ENCODE data around the gene STK16. TPM values are rescaled to one million over a fixed set of nuclear protein-coding genes. Genes with fewer than 3 reads are reported as not detected.
"Not testable (repeated sequence)": the region's sequence is repeated elsewhere in the genome, so short reads cannot be mapped to it uniquely, and the experiment has no call there.

Gene STK16
- total RNA-seq, 2 experiments from 2014 or later = 11.2 to 14.1 TPM

DNA sequence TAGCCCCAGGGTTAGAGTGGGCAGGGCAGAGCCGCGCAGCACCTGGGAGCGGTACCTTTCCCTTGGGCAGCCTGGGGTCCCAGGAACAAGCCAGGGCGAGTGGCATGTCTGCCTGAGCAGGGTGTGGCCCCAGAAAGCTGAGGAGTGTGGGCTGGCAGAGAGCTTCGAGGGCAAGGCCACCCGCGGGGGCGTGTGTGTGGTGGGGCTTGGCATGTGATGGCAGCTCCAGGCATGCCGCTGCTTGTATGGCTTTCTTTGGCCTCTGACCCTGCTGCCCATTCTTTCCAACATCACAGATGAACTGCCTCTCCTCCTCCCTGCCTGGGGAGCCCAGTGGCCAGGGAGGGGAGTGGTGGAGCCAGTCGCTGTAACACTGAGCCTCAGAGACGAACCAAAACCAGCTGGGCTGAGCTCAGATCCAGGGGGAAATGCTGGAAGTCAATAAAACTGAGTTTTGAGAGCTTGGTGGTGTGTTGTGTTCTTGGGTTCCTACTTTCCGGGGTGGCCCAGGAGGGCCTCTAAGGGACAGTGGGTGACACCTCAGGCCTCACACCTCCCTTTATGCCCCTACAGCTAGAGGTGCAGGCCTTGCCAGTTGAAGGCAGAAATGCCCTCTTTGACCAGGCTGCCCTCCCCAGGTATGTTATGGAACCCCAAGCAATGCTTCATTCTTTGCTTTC is 41.3 kb downstream of the STK16 start:
- Mint-ChIP-seq H3K27me3 (no peaks in the 10 kb centered on the region), H3K36me3 (ENCODE audit: low read depth) (peaks cover 45% of the 10 kb centered on the region), H3K9me3 (no peaks in the 10 kb centered on the region), H3K27ac (peak overlapping the region; percentile 31), H3K4me1 (ENCODE audit: low read depth) (peaks cover 1% of the 10 kb centered on the region), H3K4me3 (no peak overlapping the region)
- no peak overlapping the region for H3K27ac ChIP-seq (ENCODE audit: low read depth in 1 of 2, low read length in 2 of 2)
- intact Hi-C loops (cut with DNase I, micrococcal nuclease) = no loop called here
- H3K4me3 ChIP-seq (ENCODE audit: low read length) = no peak overlapping the region
- ChIA-PET POLR2A (interaction anchor here (0.8 to 1.6 kb wide), 2 partner anchors 8 to 37 kb away, joined by 3 to 6 read pairs; no protein-coding TSS in a partner anchor), CTCF (interaction anchor here (1.5 to 12.0 kb wide), 2 partner anchors 8 to 32 kb away, joined by 3 to 190 read pairs; no protein-coding TSS in a partner anchor)
- TF ChIP-seq, protein P1, sequence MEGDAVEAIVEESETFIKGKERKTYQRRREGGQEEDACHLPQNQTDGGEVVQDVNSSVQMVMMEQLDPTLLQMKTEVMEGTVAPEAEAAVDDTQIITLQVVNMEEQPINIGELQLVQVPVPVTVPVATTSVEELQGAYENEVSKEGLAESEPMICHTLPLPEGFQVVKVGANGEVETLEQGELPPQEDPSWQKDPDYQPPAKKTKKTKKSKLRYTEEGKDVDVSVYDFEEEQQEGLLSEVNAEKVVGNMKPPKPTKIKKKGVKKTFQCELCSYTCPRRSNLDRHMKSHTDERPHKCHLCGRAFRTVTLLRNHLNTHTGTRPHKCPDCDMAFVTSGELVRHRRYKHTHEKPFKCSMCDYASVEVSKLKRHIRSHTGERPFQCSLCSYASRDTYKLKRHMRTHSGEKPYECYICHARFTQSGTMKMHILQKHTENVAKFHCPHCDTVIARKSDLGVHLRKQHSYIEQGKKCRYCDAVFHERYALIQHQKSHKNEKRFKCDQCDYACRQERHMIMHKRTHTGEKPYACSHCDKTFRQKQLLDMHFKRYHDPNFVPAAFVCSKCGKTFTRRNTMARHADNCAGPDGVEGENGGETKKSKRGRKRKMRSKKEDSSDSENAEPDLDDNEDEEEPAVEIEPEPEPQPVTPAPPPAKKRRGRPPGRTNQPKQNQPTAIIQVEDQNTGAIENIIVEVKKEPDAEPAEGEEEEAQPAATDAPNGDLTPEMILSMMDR (IDR thresholded peaks at IDR 0.05) = no peak
- H3K9me3 ChIP-seq (ENCODE audit: control insufficient read depth in 1 of 2, insufficient read depth in 1 of 2, low read length in 2 of 2) = no peaks in the 10 kb centered on the region
- peaks cover 45% of the 10 kb centered on the region for H3K36me3 ChIP-seq (ENCODE audit: insufficient read depth, low read length)
- H3K4me1 ChIP-seq (ENCODE audit: insufficient read depth, low read length) = peaks cover 3% of the 10 kb centered on the region
- DNase-seq = no peak
- no peak for ATAC-seq (ENCODE audit: poor library complexity)
- H3K27me3 ChIP-seq (ENCODE audit: control insufficient read depth in 1 of 2, insufficient read depth in 2 of 2, low read length in 2 of 2) = no peaks in the 10 kb centered on the region

DNA sequence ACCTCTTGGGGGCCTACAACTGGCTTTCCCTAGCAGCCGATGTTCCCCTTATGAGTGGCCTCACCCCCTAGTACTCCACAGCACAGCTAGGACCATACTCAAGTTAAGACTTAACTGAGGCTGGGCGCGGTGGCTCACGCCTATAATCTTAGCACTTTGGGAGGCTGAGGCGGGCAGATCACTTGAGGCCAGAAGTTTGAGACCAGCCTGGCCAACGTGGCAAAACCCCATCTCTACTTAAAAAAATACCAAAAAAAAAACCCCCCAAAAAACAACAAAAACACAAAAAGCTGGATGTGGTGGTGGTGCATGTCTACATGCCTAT is 41.8 kb downstream of the STK16 start:
- H3K27me3 ChIP-seq (ENCODE audit: control insufficient read depth in 1 of 2, insufficient read depth in 2 of 2, low read length in 2 of 2); H3K27me3 Mint-ChIP-seq; H3K9me3 ChIP-seq (ENCODE audit: control insufficient read depth in 1 of 2, insufficient read depth in 1 of 2, low read length in 2 of 2); H3K4me1 ChIP-seq (ENCODE audit: insufficient read depth, low read length); ATAC-seq (ENCODE audit: poor library complexity); H3K9me3 Mint-ChIP-seq; H3K27ac ChIP-seq (ENCODE audit: low read depth in 1 of 2, low read length in 2 of 2); H3K4me1 Mint-ChIP-seq (ENCODE audit: low read depth); intact Hi-C loops (cut with DNase I, micrococcal nuclease); H3K4me3 Mint-ChIP-seq; DNase-seq; H3K4me3 ChIP-seq (ENCODE audit: low read length): not testable (repeated sequence)
- peaks cover 40% of the 10 kb centered on the region for H3K36me3 ChIP-seq (ENCODE audit: insufficient read depth, low read length)
- ChIA-PET CTCF (interaction anchor here (1.5 to 12.0 kb wide), 2 partner anchors 8 to 33 kb away, joined by 3 to 190 read pairs; no protein-coding TSS in a partner anchor), POLR2A (interaction anchor here (0.8 to 1.6 kb wide), 2 partner anchors 8 to 37 kb away, joined by 3 to 6 read pairs; no protein-coding TSS in a partner anchor)
- peaks cover 40% of the 10 kb centered on the region for H3K36me3 Mint-ChIP-seq (ENCODE audit: low read depth)
- peak overlapping the region; percentile 31 for H3K27ac Mint-ChIP-seq

- Mint-ChIP-seq H3K9me3 (no peaks in the 10 kb centered on the region), H3K27me3 (no peaks in the 10 kb centered on the region), H3K36me3 (ENCODE audit: low read depth) (peaks cover 33% of the 10 kb centered on the region), H3K27ac (peak overlapping the region; percentile 4), H3K4me3 (no peak overlapping the region), H3K4me1 (ENCODE audit: low read depth) (no peaks in the 10 kb centered on the region)
- intact Hi-C loops (cut with DNase I, micrococcal nuclease) = no loop called here
- H3K4me1 ChIP-seq (ENCODE audit: insufficient read depth, low read length) = no peaks in the 10 kb centered on the region
- no peaks in the 10 kb centered on the region for H3K27me3 ChIP-seq (ENCODE audit: control insufficient read depth in 1 of 2, insufficient read depth in 2 of 2, low read length in 2 of 2)
- DNase-seq (no peak), ATAC-seq (ENCODE audit: poor library complexity) (no peak)
- TF ChIP-seq, protein P1 (IDR thresholded peaks at IDR 0.05) = no peak
- H3K27ac ChIP-seq (ENCODE audit: low read depth in 1 of 2, low read length in 2 of 2) = no peak overlapping the region
- CTCF ChIA-PET = interaction anchor here (1.5 kb wide), 1 partner anchor 33 kb away, joined by 3 read pairs; no protein-coding TSS in a partner anchor
- peaks cover 33% of the 10 kb centered on the region for H3K36me3 ChIP-seq (ENCODE audit: insufficient read depth, low read length)
- no peak overlapping the region for H3K4me3 ChIP-seq (ENCODE audit: low read length)
- H3K9me3 ChIP-seq (ENCODE audit: control insufficient read depth in 1 of 2, insufficient read depth in 1 of 2, low read length in 2 of 2) = no peaks in the 10 kb centered on the region
- POLR2A ChIA-PET = no interaction called here
Observed at GRCh38 chr2:219287580-219288265, 42.4 kb downstream of the STK16 start.
